Peyer's patch (tissue), 4 donors: ENCODE measurements around the gene RIPPLY3.

Source experiments
- POLR2A ChIP-seq, 2 donors: fragments of 450-650 bp; IDR thresholded peaks; one replicate each; pipeline ENCODE4 v1.5.1; 2017; ENCODE audit warnings: antibody characterized with exemption in 2 of 2, mild to moderate bottlenecking in 2 of 2, moderate library complexity in 2 of 2
- TF ChIP-seq, protein P1 (sequence below), 6 experiments: fragments of 450-650 bp in 4 of 6; fragments of 200-600 bp in 2 of 6; sonication (generic) in 1 of 6; IDR thresholded peaks; one replicate each; pipeline ENCODE4 v1.5.1; 2017 to 2019; ENCODE audit warnings: antibody characterized with exemption in 6 of 6, mild to moderate bottlenecking in 3 of 6, moderate library complexity in 1 of 6

GRCh38 chr21:36966821-36967768 is 39.4 kb upstream of the RIPPLY3 start:
- TF ChIP-seq POLR2A (IDR thresholded peaks at IDR 0.05), result no peak
- TF ChIP-seq, protein P1, sequence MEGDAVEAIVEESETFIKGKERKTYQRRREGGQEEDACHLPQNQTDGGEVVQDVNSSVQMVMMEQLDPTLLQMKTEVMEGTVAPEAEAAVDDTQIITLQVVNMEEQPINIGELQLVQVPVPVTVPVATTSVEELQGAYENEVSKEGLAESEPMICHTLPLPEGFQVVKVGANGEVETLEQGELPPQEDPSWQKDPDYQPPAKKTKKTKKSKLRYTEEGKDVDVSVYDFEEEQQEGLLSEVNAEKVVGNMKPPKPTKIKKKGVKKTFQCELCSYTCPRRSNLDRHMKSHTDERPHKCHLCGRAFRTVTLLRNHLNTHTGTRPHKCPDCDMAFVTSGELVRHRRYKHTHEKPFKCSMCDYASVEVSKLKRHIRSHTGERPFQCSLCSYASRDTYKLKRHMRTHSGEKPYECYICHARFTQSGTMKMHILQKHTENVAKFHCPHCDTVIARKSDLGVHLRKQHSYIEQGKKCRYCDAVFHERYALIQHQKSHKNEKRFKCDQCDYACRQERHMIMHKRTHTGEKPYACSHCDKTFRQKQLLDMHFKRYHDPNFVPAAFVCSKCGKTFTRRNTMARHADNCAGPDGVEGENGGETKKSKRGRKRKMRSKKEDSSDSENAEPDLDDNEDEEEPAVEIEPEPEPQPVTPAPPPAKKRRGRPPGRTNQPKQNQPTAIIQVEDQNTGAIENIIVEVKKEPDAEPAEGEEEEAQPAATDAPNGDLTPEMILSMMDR (IDR thresholded peaks at IDR 0.05), result no peak
